ENCODE data around the gene KLF11.

GRCh38 chr2:10095175-10095574 is 51.8 kb downstream of the KLF11 start:
- TF ChIP-seq CTCF (IDR thresholded peaks at IDR 0.05) (no peak), POLR2A (IDR thresholded peaks at IDR 0.05) (no peak), EP300 (IDR thresholded peaks at IDR 0.05) (no peak)

Measured in suprapubic skin (tissue), 3 donors.